PC-9 (cell line): ENCODE data around the gene MAT2A.

ENCODE experiments used
- EZH2 ChIP-seq: fragments of 200-600 bp; sonication (generic); IDR thresholded peaks from 2 replicates; pipeline ENCODE4 v1.8.0; 2017; ENCODE audit warnings: antibody characterized with exemption, low read depth
- TF ChIP-seq, protein P1 (sequence below): fragments of 200-600 bp; sonication (generic); conservative IDR thresholded peaks from 2 replicates; pipeline ENCODE4 v1.6.1; 2017; ENCODE audit warnings: mixed run types, antibody characterized with exemption, mild to moderate bottlenecking, moderate library complexity

DNA sequence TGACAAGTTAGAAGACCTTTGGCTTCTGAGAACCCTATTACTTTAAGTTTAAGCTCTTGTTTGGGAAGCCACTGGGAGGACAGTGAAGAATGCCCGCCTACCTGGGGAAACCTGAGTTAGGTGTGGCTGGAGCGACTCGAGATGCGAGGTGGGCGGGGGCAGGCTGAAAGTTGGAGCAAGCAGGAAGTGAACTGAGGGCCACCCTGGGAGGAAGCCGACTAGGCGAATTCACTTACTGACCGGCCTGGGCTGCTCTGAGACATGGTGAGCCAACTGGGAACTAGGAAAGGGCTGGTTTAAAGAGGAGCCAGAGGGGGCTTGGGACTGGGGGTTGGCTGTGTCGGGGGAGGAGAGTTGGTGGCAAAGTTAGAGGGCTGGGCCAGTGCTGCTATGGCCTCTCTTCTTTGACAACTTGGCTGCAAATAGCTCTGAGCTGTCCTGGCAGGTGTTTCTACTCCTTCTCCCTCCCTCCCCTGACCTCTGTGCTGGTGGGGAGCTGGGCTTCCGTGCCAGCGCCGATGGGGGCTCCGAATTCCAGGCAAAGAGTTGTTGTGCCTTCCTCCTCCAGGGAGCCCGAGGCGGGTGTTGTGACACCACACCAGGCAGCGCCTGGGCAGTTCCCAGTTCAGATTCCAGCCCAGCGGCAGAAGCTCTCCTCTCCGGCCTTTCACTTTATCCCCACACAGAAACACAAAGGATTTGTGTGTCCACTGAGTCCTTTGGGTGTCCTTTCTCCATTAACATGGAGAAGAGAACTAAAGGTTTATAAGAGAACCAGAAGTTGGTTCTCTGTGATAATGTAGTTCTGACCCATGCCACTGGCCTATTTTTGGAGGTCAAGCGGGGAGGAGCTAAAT lies 38.6 kb downstream of the MAT2A start, which contains the start of gene VAMP8:
- TF ChIP-seq, protein P1, sequence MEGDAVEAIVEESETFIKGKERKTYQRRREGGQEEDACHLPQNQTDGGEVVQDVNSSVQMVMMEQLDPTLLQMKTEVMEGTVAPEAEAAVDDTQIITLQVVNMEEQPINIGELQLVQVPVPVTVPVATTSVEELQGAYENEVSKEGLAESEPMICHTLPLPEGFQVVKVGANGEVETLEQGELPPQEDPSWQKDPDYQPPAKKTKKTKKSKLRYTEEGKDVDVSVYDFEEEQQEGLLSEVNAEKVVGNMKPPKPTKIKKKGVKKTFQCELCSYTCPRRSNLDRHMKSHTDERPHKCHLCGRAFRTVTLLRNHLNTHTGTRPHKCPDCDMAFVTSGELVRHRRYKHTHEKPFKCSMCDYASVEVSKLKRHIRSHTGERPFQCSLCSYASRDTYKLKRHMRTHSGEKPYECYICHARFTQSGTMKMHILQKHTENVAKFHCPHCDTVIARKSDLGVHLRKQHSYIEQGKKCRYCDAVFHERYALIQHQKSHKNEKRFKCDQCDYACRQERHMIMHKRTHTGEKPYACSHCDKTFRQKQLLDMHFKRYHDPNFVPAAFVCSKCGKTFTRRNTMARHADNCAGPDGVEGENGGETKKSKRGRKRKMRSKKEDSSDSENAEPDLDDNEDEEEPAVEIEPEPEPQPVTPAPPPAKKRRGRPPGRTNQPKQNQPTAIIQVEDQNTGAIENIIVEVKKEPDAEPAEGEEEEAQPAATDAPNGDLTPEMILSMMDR: no peak
- no peak for TF ChIP-seq EZH2
